Heart left ventricle (tissue), 13 donors: ENCODE data around the gene CCDC201.

ENCODE experiments used
- POLR2A ChIP-seq, 2 donors: fragments of 450-650 bp; IDR thresholded peaks; one replicate each; pipeline ENCODE4 v1.6.1; 2017; ENCODE audit warnings: antibody characterized with exemption in 2 of 2, mild to moderate bottlenecking in 2 of 2, moderate library complexity in 2 of 2
- TF ChIP-seq, protein P1 (sequence below), 12 donors: fragments of 200-600 bp; sonication (generic) in 4 of 12; IDR thresholded peaks; one replicate each; pipeline versions ENCODE4 v1.5.0 to v1.8.0; 2018 to 2022; ENCODE audit warnings: antibody characterized with exemption in 12 of 12, mild to moderate bottlenecking in 5 of 12
- donor health status: ischemic (EF 13 %, LVEDD 7.1; RV severe dilation, severe dysfunction).
- donor health status: DM: no; HTN: yes; CAD: no.
- donor health status: DM: no; HTN: no; CAD: no.
- donor health status: ischemic (EF 25% LVEDD 6.9; RV normal size, moderate dysfunction).
- donor health status: ischemic (EF 25% LVEDD 5.7; RV mildly dilated, moderate dysfunction).
- donor health status: ischemic (EF 35%, LVEDD 5.7; RV mildly dilated, moderate dysfunction).
- donor health status: nonischemic (EF 11% LVEDD 7.7; RV severe dilation, severe dysfunction).
- donor health status: DM: yes; HTN: yes; CAD: no.
- donor health status: PGD.
- donor health status: ischemic (EF 29% LVEDD 5.4; RV normal size, mild dysfunction).
- donor health status: nonischemic (EF 23%, LVEDD 6.1; RV moderate dilation, normal function).

DNA sequence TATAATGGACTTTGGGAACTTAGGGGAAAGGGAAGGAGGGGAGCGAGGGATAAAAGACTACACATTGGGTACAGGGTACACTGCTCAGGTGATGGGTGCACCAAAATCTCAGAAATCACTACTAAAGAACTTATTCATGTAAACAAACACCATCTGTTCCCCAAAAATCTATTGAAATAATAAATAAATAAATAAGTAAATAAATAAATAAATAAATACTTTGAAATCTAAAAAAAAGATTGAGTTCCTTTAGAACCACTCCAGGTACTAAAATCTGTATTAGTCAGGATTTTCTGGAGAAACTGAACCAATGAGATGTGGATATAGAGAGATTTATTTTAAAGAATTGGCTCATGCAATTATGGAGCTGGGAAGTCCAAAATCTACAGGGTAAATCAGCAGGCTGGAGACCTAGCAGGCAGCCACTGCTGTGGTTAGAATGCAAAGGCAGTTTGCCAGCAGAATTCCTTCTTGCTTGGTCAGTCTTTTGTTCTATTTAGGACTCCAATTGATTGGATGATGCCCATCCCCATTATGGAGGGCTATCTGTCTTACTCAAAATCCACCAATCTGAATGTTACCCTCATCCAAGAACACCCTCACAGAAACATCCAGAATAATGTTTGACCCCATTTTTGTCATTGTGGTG lies 24.3 kb upstream of the CCDC201 start:
- TF ChIP-seq, protein P1, sequence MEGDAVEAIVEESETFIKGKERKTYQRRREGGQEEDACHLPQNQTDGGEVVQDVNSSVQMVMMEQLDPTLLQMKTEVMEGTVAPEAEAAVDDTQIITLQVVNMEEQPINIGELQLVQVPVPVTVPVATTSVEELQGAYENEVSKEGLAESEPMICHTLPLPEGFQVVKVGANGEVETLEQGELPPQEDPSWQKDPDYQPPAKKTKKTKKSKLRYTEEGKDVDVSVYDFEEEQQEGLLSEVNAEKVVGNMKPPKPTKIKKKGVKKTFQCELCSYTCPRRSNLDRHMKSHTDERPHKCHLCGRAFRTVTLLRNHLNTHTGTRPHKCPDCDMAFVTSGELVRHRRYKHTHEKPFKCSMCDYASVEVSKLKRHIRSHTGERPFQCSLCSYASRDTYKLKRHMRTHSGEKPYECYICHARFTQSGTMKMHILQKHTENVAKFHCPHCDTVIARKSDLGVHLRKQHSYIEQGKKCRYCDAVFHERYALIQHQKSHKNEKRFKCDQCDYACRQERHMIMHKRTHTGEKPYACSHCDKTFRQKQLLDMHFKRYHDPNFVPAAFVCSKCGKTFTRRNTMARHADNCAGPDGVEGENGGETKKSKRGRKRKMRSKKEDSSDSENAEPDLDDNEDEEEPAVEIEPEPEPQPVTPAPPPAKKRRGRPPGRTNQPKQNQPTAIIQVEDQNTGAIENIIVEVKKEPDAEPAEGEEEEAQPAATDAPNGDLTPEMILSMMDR (IDR thresholded peaks at IDR 0.05): no peak
- TF ChIP-seq POLR2A (IDR thresholded peaks at IDR 0.05): no peak
